AG09309 (cell line): ENCODE measurements around the gene ZNF428.

Source experiments
- DNase-seq: peaks from one replicate; pipeline ENCODE4 v3.0.0-alpha.2; 2010; ENCODE audit warnings: low read depth
- H3K4me3 ChIP-seq: 2 replicates; pipeline ENCODE4 v1.5.1; 2011; ENCODE audit warnings: mild to moderate bottlenecking, low read depth, low read length, moderate library complexity; ENCODE audit not compliant: control insufficient read depth
- TF ChIP-seq, protein P1 (sequence below): IDR thresholded peaks from 2 replicates; pipeline ENCODE4 v1.5.1; 2011; ENCODE audit warnings: mild to moderate bottlenecking, low read depth, low read length, inconsistent platforms; ENCODE audit not compliant: insufficient read depth, control insufficient read depth; ENCODE audit errors: missing control alignments

ZNF428 gene

DNA sequence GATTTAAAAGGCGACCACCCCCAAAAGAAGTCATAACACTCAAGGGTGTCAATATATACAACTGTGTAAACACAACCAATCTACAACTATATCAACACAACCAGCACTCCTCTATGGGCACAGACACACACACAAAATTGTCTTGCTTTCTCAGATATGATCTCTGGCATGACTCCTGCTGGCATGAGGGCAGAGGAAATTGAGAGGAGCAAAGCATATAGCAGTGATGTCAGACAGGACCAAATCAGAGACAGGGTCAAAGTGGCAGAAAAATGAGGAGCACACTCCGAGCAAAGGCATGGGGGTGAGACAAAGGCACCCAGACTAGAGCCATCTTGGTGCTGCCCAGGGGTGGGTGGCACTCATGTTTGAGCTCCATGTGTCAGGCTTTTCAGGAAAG is 33.1 kb downstream of the ZNF428 start:
- H3K4me3 ChIP-seq = no peak overlapping the region
- TF ChIP-seq, protein P1, sequence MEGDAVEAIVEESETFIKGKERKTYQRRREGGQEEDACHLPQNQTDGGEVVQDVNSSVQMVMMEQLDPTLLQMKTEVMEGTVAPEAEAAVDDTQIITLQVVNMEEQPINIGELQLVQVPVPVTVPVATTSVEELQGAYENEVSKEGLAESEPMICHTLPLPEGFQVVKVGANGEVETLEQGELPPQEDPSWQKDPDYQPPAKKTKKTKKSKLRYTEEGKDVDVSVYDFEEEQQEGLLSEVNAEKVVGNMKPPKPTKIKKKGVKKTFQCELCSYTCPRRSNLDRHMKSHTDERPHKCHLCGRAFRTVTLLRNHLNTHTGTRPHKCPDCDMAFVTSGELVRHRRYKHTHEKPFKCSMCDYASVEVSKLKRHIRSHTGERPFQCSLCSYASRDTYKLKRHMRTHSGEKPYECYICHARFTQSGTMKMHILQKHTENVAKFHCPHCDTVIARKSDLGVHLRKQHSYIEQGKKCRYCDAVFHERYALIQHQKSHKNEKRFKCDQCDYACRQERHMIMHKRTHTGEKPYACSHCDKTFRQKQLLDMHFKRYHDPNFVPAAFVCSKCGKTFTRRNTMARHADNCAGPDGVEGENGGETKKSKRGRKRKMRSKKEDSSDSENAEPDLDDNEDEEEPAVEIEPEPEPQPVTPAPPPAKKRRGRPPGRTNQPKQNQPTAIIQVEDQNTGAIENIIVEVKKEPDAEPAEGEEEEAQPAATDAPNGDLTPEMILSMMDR = no peak
- no peak for DNase-seq

DNA sequence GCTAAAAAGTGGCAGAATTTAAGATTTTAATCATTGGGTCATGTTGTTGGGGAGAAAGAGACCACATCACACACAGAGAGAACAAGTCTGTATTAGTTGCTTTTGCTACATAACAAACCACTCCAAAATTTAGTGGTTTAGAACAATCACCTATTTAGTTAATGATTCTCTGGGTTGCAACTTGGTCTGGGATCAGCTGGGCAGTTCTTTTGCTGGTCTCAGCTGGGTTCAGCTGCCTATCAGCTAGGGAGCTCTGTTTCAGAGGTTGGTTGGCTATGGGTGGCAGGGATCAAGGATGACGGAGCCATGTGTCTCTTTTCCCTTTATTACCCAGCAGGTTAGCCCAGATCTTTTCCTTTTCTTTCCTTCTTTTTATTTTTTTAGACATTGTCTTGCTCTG is 34.9 kb downstream of the ZNF428 start:
- TF ChIP-seq, protein P1 = no peak
- H3K4me3 ChIP-seq = no peak overlapping the region

DNA sequence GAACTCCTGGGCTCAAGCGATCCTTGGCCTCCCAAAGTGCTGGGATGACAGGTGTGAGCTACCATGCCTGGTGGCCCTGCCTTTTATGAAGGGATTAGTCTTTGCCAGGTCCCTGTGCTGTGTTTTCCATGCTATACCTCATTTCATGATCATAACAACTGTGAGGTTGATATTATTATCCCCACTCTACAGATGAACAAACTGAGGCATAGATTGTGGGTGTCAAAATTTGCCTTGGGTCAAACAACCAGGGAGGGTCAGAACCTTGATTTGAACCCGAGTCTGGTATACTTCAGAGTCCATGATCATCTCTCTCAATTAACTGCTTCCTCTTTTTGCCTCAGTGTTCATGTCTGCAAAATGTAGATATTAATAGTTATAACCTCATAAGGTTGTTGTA is 36.9 kb downstream of the ZNF428 start:
- no peak for DNase-seq
- H3K4me3 ChIP-seq = no peak overlapping the region
- TF ChIP-seq, protein P1 = no peak

More for the DNA sequence above, 34.9 kb downstream of the ZNF428 start:
- no peak for DNase-seq

DNA sequence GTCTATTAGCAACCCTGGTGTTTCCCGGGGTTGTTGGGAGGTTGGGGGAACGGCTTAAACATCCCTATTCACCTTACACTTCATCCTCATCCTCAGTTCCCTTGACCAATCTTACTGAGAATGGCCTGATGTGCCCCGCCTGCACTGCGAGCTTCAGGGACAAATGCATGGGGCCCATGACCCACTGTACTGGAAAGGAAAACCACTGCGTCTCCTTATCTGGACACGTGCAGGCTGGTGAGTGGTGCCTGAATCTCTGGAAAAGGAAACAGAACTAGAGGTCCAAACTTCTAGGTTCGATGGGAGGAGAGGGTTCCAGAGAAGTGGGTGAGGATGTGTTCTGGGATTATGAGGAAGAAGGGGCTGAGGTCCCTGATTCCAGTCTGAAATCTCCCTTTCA is 38.0 kb downstream of the ZNF428 start:
- DNase-seq = no peak
- TF ChIP-seq, protein P1 = no peak
- H3K4me3 ChIP-seq = no peak overlapping the region

DNA sequence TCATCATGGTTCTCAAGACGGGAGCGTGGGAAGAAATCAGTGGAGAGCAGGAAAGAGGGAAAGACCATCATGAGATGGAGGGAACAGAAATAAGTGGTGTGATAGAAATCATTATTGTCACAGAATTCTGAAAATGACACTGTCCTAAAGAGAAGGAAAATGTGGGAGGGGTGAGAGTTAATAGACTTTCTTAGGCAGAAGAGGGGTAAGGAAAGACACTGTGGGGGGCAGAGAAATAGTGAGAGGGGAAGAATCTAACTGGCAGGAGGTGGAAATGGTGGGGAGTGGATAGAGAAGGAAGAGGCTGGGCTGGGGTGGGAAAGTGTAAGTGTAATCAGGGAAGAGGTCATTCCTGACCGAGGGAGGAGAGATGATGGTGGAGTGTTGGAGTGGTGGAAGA is 40.6 kb downstream of the ZNF428 start:
- TF ChIP-seq, protein P1 = no peak
- H3K4me3 ChIP-seq = no peak overlapping the region
- no peak for DNase-seq

DNA sequence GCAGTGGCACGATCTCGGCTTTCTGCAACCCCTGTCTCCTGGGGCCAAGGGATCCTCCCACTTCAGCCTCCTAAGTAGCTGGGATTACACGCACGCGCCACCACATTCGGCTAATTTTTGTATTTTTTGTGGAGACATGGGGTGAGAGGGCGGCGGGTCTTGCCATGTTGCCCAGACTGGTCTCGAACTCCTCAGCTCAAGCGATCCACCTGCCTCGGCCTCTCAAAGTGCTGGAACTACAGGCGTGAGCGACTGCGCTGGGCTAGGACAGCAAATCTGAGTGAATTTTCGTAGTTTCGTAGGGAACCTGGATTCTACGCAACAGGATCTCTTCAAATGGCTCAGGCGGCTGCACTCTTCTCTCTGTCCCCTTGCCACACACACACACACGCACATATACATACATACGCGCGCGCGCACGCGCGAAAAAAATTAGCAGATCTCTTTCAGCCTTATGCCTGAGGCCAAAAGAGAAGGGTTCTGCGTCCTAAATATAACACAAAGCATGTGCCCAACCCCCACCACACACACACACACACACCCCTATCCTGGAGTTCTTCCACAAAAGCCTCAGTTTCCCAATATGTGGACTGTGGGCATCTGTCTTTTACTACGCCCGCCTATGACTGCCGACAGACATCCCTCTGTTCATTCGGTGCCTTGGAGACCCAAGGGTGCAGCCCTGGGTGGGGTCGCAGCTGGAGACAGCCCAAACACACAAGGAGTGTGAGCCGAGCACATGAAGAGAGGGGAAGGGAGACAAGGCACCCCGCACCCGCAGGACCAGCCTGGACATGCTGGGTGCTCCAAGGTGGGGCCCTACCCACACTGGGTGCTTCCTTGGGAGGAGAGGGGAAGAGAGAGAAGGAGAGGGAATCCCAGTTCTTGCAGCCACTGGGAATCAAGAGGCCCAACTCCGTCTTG is 43.2 kb downstream of the ZNF428 start:
- no peak for DNase-seq
- peak overlapping the region; percentile 28 for H3K4me3 ChIP-seq
- TF ChIP-seq, protein P1 = no peak
